ENCODE results near the gene GNG12.

Gene GNG12

GRCh38 chr1:67815303-67816094 is 17.8 kb downstream of the GNG12 start:
- DNase-seq (ENCODE audit: low spot score): no peak
- TF ChIP-seq, protein P1, sequence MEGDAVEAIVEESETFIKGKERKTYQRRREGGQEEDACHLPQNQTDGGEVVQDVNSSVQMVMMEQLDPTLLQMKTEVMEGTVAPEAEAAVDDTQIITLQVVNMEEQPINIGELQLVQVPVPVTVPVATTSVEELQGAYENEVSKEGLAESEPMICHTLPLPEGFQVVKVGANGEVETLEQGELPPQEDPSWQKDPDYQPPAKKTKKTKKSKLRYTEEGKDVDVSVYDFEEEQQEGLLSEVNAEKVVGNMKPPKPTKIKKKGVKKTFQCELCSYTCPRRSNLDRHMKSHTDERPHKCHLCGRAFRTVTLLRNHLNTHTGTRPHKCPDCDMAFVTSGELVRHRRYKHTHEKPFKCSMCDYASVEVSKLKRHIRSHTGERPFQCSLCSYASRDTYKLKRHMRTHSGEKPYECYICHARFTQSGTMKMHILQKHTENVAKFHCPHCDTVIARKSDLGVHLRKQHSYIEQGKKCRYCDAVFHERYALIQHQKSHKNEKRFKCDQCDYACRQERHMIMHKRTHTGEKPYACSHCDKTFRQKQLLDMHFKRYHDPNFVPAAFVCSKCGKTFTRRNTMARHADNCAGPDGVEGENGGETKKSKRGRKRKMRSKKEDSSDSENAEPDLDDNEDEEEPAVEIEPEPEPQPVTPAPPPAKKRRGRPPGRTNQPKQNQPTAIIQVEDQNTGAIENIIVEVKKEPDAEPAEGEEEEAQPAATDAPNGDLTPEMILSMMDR (IDR thresholded peaks at IDR 0.05; ENCODE audit: borderline replicate concordance, control extremely low read depth, extremely low read depth, insufficient read depth, missing control alignments): no peak
- in situ Hi-C loops (cut with MboI; ENCODE audit: low sequenced_read_pairs, unreplicated experiment): no loop called here

DNA sequence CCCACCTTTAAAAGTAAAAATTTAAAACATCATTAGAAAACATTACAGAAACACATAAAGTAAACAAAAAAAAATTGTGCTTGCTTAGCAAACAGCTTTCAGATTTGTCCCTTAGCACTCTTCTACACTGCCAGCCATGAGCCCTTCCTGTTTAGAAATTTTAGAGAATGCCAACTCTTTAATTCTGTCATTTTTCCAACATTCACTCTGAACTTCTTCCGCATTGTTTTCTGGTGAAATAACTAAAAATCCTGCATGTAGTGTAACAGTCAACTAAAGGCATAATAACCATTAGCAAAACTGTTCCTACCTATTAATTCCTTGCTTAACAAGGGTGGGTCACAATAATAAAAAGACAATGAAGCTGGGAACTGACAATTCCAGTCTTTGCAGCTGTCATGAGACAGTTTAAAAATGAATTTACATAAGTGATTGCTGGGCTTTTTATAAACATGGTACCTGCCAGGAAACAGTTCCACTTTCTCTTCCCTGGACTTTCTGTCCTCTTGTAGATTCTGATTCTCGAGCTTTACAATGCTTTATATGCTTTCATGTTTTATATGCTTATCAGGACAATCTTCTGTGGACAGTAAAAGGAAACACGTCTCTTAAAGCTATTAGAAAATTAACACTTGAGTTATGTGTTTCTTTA is 19.0 kb downstream of the GNG12 start:
- TF ChIP-seq, protein P1 (IDR thresholded peaks at IDR 0.05; ENCODE audit: borderline replicate concordance, control extremely low read depth, extremely low read depth, insufficient read depth, missing control alignments): no peak
- in situ Hi-C loops (cut with MboI; ENCODE audit: low sequenced_read_pairs, unreplicated experiment): no loop called here
- DNase-seq (ENCODE audit: low spot score): no peak

DNA sequence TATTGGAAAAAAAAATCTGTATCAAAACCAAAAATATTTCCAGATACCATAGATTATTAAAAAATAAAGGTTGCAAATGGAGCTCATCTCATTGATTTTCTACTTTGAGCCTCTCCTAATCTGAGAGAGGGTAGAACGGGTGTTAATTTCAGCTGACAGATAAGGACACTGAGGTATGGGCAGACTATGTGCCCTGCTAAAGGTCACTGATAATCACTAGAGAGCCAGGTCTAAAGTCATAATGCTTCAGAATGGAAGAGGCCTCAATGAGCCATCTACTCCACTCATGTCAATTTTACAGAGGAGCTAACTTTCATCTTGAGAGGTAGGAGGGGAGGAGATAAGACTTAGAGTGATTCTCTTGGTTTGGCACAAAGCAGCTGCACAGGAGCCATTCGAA is 21.0 kb downstream of the GNG12 start:
- in situ Hi-C loops (cut with MboI; ENCODE audit: low sequenced_read_pairs, unreplicated experiment): no loop called here
- TF ChIP-seq, protein P1 (IDR thresholded peaks at IDR 0.05; ENCODE audit: borderline replicate concordance, control extremely low read depth, extremely low read depth, insufficient read depth, missing control alignments): no peak
- DNase-seq (ENCODE audit: low spot score): no peak

- DNase-seq (ENCODE audit: low spot score): no peak
- in situ Hi-C loops (cut with MboI; ENCODE audit: low sequenced_read_pairs, unreplicated experiment): no loop called here
- TF ChIP-seq, protein P1 (IDR thresholded peaks at IDR 0.05; ENCODE audit: borderline replicate concordance, control extremely low read depth, extremely low read depth, insufficient read depth, missing control alignments): no peak
These were observed 21.5 kb downstream of the GNG12 start for GRCh38 chr1:67811781-67812180.

- TF ChIP-seq, protein P1 (IDR thresholded peaks at IDR 0.05; ENCODE audit: borderline replicate concordance, control extremely low read depth, extremely low read depth, insufficient read depth, missing control alignments): no peak
- in situ Hi-C loops (cut with MboI; ENCODE audit: low sequenced_read_pairs, unreplicated experiment): no loop called here
- no peak for DNase-seq (ENCODE audit: low spot score)
These were observed 23.4 kb downstream of the GNG12 start for GRCh38 chr1:67809887-67810286.

GRCh38 chr1:67807282-67807681 is 26.0 kb downstream of the GNG12 start:
- in situ Hi-C loops (cut with MboI; ENCODE audit: low sequenced_read_pairs, unreplicated experiment): no loop called here
- no peak for DNase-seq (ENCODE audit: low spot score)
- TF ChIP-seq, protein P1 (IDR thresholded peaks at IDR 0.05; ENCODE audit: borderline replicate concordance, control extremely low read depth, extremely low read depth, insufficient read depth, missing control alignments): no peak
